Erythroblast (primary cell): ENCODE results near the gene TNFRSF13B.

Source experiments
- GATA1 ChIP-seq: IDR thresholded peaks from 2 replicates; pipeline ENCODE4 v1.6.1; 2011; ENCODE audit warnings: low read depth, mild to moderate bottlenecking, control low read depth, low read length, moderate library complexity
- POLR2A ChIP-seq: IDR thresholded peaks from 2 replicates; pipeline ENCODE4 v1.6.1; 2011; ENCODE audit warnings: mild to moderate bottlenecking, low read length

- TF ChIP-seq POLR2A (no peak), GATA1 (no peak)
Observed at GRCh38 chr17:16929035-16929680, 42.8 kb downstream of the TNFRSF13B start.
